Stromal cell of bone marrow (primary cell): ENCODE measurements around the gene TLCD1.
A peak's percentile ranks its signal among the peaks of the same experiment; 100 is the strongest.

ENCODE experiments used
- DNase-seq: peaks from one replicate; pipeline ENCODE4 v3.0.0-alpha.2; 2012; ENCODE audit warnings: low read depth

The TLCD1 gene

DNA sequence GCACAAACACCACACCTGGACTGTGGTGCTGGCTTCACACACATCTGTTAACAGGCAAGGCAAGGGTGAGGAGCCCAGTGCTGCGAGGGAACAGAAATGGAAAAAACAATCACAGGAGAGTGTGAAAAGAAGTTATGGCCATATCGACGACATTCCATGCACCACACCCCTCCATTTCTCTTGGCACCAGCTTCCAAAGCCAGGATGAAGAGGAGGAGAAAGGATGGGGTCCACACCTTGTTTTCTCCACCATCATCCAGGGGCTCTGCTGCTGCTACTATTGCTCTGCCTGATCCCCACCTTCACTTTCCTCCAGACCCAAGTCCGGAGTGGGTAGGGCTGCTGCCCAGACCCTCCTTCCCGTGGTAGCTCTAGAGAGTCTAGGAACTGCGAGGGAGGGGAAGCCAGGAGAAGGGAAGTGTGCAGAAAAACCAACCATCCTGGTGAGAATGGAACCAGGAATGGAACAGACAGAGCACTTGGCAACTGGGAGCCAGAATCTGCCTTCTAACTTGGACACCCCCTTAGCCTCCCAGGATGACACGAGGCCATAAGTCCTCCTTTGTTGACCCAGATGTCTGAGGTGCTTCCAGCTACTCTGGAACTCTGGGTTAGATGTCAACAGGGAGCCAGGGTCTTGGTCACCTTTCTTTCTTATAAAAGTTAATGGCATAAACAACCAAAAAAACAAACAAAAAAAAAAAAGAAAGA is 13.2 kb downstream of the TLCD1 start:
- DNase-seq = no peak

DNA sequence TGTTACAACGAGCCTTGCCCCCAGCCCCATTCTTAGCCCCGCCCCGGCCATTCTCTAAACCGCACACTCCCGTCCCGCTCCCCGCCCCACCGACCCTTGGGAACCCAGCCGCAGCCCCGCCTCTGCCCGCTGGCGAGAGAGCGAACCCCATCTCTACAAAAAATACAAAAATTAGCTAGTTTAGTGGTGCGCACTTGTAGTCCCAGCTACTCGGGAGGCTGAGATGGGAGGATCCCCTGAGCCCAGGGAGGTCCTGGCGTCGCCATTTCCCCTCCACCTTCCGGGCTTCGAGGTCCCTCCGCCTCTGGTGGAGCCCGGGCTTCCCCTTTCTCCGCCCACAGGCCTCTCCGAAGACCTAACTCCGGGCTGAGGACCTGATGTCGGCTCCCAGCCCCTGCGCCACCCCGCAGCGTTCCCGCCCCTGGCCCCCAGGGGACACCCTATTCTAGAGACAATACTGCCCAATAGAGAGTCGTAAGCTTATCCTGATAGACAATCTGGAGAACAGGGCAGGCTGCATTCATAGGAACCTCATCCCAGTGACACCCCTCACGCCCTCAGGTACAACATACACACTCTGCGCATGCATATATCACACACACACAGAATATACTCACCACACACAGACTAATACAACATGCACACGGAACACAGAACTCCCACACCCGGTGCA is 13.9 kb downstream of the TLCD1 start:
- DNase-seq = no peak

DNA sequence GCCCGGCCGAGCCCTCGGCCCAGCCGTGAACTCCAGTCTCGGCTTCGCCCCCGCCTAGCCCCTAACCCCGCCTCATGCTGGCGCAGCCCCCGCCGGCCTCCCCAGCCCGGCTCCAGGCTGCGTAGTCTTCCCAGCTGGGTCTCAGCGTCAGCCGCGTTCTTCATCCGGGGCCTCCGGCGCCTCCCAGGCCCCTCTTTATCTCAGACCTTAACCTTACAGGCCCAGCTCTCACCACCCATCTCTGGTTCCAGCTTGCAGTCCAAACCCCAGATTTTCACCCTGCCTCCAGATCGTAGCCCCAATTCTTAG is 14.4 kb downstream of the TLCD1 start, which contains the start of gene PROCA1:
Gene PROCA1, minus strand, starts transcription at position 166 of the 309 bp plus-strand sequence. CDS start 228 bp downstream, outside the sequence.
- no peak for DNase-seq

DNA sequence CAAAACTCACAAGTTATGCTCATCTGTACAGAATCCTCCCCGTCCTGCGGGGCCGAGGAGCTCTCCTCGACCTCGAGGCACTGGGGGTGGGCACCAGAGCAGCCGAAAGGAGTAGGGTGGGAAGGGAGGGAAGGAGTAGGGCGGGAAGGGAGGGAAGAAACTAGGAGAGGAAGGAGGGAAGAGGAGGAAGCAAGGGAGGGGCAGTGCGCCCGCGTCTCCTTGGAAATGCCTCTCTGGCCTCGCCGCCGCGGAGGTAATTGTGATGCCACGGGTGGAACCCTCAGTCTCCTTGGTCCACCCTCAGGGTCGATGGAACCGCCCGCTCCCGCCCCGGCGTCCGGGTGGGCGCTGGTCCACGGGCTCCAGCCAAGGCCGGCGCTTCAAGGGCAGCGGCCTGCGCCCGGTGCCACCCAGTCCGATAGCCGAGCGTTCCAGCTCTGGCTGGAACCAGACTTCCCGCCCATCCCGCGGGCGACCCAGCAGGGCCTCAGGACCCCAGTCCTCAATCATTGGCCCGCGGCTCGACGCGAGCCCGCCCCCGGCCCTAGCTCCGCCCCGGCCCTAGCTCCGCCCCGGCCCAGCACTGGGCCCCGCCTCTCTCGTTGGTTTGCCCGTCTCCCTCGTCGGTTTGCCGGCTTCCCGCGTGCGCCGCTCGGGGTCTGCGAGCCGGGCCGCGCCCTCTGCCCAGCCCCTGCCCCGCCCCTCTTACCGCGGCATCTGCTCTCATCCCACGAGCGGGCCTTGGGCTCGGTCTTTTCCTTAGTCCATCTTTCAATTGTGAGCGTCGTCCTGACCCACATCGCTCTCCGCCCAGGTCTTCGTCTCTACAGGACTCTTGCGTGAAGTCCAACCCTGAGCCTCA is 14.9 kb downstream of the TLCD1 start:
- peak; percentile 79 for DNase-seq

DNA sequence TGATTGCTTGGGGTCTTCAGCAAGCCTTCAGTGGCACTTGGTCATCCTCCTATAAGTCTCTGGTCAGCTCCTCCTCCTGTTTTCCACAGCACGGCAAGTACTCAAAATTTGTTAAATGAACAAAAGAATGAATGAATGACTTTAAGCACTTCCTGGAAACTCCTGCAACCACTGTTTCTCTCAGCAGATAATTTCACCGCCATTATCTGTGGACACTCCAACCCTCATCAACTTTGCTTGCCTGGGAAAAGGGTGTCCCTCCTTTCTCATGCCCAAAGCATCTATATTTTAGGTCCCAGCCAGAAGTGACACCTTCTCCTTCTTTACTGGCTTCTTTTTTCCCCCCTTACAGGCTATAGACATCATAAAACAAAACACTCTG is 18.7 kb downstream of the TLCD1 start:
- no peak for DNase-seq

DNA sequence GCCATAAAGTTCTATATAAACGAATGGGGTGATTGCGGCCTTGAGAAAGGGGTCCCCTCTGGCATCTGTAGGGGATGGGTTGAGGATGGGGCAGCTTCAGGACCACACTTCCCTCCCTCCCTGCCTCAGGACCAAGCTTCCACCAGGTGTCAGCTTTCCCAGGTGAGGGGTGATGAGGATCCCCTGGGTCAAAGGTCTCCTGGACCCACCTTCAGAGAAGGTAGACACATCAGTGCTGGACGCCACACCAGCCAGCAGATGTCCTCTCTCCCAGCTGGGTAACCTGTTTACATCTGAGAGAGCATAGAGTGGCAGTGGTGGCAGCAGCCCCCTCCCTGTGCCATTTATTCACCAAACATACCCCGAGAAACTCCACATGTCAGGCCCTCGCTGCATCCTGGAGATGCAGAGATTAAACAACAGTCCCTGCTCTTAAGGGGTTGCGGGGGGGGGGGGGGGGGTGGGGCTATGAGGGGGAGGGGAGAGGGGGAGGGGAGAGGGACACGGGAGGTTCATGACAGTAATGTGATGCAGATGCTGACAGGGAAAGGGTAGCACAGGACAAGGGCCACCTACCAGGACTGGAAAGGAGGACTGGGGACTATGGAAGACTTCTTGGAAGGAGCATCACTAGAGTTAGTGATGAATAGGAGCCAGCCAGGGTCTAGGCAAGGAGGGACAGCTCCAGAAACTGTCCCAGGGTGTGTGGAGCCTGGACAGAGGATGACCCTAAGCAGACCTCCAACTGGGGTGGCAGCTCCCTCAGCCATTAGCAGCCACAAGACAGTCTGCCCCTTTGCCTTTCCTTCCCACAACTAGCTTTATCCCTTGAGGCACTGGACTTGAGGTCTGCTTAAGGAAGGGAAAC is 19.3 kb downstream of the TLCD1 start:
- no peak for DNase-seq

DNA sequence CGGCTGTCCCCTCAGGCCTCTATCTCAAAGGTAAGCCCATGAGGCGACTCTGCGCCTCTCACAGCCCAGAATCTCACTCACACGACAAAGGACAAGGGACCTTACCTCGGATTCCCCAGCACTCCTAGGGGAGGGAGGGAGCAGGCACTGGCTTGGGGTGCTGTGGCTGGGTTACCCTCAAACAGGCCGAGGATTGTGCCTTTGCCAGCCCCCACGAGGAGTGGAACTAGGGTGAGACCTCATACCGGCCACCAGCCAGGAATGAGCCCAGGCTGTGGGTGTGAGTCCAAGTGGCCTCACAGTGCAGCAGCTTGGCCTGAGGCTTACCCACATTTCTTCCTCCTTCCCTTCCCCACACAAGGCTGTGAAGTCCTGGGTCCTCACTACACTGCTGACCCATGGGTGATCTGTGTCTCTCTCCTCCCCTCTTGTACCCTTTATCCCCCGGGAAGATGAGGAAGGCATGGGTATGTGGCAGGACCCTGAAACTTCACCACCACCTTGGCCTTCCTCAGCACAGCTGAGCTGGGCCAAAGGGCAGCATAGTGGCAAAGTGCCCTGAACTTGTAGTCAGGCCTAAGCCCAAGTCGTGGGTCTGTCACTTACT is 20.2 kb downstream of the TLCD1 start:
- no peak for DNase-seq

DNA sequence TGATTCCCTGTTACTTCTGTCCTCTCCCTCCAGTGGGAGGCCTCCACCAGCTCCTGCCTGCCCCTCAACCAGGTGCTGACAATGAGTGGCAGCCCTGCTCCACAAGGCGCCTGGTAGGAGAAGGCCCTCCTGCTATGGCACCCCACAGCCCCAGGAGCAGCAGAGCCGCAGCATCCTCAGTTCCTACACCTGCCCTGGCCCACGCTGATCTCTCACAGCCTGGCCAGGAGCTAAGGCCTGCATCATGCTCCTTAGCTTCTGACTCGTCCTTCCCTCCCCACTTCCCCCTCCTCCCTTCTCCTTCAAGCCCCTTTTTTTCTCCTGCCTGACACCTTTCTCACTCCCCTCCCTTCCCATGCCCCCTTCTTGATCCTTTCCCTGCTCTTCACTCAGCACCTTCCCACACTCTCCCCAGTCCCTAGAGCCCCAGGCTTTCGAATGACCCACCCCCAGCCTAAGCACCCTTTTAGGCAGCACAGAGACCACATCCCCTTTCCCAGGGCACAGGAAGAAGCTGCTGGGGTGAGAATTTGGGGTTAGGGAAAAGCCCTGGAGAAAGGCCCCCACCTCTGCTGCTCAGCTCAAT is 20.9 kb downstream of the TLCD1 start:
- no peak for DNase-seq

DNA sequence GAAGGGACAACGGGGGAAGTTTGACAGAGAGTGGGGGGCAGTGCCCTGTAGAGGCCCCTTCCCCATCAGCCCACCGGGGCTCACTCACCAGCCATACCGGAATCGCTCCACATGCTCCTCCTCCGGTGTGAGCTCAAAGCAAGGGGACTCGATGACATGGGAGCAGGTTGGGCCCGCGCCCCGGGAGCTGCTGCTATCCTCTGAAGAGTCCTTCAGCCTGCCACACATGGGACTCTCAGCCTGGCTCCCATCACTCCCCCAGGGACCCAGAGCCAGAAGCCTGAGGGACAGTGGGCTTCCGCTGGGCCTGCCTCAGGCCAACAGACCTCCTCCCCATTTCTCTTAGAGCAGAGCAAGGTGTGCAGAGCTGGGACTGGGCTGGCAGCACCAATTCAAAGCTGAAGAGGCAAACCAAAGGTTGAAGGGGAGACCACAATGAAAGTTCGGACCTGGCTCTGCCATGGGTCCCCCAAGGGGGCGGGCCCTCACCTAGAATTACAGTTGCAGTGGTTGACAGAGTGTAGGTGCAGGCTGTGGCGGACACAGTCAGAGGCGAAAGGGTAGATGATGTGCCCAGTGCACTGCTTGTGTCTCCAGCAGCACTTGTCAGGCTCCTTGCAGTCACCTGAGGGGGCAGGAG is 21.7 kb downstream of the TLCD1 start:
- no peak for DNase-seq

DNA sequence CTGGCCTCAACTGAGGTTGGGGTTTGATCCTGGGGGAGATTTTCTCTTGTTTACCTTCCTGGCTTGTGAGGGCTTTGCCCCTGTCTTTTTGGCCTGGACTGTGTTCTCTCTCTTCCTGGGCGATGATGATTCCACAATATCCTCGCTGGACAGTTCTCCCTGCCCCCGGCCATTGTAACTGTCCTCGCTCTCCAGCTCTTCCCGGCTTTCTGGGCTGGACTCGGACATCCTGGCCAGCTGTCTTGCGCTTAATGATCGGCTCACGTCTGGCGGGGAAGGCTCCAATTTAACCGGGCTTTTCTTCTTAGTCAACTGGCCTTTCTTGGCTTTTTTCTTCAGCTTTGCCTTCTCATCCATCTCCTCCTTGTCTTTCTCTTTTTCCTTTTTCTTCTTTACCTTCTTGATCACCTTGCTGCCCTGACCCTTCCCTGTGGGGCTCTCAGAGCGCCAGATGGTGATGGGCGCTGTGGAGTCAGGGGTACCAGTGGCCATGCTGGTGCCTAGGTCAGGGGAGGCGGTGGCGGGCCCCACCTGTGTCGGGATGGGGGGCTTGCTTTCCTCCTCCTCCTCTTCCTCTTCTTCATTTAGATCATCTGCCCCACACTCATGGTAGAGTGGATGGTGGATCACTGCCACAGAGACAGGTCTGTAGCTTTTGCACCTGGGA is 22.3 kb downstream of the TLCD1 start:
- DNase-seq = no peak

DNA sequence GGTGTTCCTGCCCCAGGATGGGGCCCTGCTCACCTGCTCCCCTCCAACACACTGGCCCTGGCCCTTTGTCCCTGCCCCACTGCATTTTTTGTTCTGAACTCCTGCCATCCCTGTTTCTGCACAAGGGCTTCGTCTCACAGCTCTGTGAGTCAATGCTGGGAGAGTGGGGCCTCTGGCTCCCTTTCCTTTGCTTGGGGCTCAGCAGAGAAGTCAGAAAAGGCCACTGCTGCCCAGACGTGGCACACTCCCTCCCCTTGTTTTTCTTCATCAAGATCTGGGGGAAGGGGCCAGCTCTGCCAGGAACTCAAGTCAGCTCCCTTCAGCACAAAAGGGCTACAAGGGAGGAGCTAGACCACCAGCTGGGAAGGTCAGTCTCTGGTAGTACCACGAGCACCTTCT is 23.3 kb downstream of the TLCD1 start:
- DNase-seq = no peak

DNA sequence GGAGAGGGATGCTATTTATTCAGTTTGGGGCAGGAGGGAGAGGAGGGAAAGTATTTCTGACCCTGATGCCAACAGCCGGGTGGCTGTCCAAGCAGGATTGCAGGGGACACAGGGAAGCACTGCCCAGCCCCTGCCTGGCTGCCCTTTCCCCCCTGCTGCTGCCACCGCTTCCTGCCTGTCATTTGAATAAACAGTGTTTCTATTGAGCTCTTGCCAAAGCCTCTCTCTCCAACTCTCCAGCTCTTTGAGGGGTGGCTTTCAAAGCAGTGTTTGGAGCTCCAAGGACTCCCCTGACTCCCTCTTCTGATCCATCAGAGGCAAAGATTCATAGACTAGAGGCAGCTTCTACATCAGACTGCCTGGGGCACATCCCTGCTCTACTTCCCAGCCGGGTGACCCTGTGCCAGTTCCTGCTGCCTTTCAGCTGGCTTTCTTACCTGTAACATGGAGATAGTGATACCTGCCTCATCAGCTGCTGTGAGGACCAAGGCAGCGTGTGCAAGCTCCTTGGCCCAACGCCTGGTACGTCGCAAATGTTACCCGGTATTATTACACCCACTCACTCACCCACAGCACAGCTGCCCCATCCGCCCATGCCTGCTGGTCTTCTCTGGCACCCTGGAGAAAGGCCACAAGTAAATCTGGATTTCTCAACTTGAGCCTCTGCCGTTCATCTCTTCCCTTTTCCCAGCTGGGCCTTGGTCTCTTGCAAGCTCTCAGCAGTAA is 23.8 kb downstream of the TLCD1 start:
- no peak for DNase-seq

DNA sequence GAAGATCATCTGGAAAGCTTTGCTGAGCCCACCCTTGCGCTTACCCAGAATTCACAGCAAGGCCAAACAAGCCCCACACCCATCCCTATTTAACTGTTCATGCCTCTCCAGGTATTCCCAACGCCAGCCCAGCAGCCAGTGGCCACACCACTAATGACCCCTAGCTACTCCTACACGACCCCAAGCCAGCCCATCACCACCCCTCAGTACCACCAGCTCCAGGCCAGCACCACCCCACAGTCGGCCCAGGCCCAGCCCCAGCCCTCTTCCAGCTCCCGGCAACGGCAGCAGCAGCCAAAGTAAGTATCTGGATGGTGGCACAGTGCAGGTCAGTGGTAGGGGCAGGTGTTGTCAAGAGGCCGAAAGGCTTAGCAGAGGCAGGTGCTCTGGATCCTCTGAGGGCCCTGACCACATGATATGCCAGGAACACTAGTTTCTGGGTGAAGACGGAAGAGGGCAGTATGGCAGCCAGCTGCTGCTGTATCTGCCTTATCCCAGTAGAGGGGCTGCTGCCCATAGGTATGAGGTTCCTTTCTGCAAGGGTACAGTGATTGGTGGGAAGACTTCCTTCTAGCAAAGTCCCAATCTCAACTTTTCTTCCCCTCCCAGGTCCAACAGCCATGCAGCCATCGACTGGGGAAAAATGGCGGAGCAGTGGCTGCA is 25.1 kb downstream of the TLCD1 start:
- DNase-seq = no peak

DNA sequence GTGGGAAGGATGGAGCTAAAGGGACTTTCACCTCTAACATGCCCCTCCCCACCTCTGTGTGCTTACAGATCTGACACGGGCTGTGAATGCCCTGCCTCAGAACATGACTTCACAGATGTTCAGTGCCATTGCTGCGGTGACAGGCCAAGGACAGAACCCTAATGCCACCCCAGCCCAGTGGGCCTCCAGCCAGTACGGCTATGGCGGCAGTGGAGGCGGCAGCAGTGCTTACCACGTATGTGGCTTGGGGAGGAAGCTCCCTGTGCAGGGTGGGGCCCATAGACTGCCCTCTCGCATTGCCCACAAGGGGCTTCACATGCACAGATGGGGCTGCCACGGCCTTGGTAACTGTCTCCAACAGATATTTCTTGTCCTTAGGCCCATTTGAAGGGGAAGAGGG is 25.8 kb downstream of the TLCD1 start:
- DNase-seq = no peak

DNA sequence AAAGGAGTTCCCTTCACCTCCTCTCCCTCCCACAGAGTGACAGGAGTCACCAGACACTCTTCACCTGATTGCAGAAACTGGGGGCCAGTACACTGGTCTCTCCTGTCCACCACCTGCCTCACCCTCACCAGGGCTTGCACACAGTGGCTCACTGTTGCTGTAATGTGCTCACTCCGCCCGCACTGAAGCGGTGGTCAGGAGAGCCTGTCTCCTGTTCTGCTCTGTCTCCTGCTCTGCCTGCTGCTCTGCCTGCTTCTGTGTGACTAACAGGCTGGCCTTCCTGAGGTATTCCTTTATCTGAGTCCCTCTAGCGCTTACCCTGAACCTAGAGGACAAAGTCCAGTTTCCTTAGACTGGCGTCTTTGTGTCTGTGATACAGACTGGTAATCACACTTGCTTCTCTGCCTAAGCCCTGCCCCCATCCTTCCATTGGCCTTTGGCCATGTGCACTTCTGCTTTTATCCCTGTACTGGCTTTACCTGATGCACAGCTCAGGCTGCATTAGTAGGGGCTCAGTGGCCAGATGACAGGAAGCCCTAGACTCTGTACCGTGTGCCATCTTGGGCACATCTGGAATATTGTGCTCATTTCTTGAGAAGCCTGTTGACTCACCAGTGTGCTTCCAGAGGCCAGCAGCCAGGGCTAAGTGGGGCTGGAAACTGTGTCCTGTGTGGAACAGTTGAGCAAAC is 27.6 kb downstream of the TLCD1 start:
- no peak for DNase-seq

DNA sequence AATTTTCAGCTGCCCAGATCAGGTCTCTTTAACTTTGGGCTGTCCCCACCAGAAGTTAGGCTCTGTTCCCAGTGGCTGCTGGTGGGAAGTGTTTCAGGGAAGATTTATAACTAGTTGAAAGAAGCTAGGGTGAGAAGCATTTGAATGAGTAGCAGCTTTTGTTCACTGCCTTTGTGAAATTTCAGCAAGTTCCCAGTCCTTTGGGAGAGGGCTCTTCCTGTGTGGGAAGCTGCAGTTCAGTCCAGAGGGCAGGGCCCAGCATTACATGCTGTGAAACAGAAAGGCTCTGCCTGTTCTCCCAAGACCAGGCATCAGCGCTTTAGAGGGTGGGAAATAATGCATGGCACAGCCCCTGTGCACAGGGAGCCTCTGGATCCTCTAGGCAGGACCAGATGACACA is 32.2 kb downstream of the TLCD1 start:
- DNase-seq = no peak

DNA sequence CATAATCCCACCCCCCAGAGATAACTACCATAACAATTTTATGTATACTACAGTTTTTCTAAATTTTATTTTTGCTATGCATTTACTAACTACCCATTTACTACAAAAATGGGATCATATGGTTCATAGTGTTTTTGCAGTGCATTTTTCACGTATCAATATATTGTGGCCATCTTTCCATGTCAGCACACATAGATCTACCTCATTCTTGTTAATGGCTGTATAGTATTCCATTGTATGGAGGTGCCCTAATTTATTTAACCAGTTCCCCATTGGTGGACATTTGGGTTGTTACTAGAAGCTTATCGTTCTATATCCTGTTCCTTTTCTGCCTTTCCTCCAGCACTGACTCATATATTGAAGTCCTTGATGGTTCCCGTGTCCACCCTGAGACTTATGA is 37.0 kb downstream of the TLCD1 start:
- no peak for DNase-seq

DNA sequence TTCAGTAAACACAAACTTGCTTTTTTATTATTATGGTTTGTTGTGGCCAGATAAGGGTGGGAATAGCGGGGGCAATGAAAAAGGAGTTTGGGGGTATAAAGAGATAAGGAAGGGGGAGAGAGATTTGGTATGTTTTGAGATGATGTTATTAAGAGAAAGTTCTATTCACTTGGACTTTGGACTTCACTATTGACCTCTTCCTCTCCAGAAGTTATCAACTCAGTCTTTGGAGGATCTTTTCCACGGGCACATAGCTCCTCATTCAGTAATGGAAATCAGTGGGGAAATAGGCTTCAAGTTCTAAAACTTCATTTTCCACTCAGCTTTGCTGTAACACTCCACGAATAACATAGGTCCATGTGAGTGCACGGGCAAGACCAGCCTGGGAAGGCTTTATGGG is 37.6 kb downstream of the TLCD1 start:
- no peak for DNase-seq
